GM12873 (cell line): ENCODE results near the gene TMEM273.

ENCODE experiments used
- TF ChIP-seq, protein P1 (sequence below): IDR thresholded peaks from 2 replicates; pipeline ENCODE4 v1.5.1; 2012; ENCODE audit warnings: low read depth, mild to moderate bottlenecking, moderate library complexity, low read length, control low read depth; ENCODE audit not compliant: insufficient read depth; ENCODE audit errors: missing control alignments

TMEM273 gene

GRCh38 chr10:49129376-49129775, 58.8 kb downstream of the TMEM273 start:
- TF ChIP-seq, protein P1, sequence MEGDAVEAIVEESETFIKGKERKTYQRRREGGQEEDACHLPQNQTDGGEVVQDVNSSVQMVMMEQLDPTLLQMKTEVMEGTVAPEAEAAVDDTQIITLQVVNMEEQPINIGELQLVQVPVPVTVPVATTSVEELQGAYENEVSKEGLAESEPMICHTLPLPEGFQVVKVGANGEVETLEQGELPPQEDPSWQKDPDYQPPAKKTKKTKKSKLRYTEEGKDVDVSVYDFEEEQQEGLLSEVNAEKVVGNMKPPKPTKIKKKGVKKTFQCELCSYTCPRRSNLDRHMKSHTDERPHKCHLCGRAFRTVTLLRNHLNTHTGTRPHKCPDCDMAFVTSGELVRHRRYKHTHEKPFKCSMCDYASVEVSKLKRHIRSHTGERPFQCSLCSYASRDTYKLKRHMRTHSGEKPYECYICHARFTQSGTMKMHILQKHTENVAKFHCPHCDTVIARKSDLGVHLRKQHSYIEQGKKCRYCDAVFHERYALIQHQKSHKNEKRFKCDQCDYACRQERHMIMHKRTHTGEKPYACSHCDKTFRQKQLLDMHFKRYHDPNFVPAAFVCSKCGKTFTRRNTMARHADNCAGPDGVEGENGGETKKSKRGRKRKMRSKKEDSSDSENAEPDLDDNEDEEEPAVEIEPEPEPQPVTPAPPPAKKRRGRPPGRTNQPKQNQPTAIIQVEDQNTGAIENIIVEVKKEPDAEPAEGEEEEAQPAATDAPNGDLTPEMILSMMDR = no peak

- TF ChIP-seq, protein P1 = no peak
These were observed 59.3 kb downstream of the TMEM273 start for GRCh38 chr10:49128854-49129253.

DNA sequence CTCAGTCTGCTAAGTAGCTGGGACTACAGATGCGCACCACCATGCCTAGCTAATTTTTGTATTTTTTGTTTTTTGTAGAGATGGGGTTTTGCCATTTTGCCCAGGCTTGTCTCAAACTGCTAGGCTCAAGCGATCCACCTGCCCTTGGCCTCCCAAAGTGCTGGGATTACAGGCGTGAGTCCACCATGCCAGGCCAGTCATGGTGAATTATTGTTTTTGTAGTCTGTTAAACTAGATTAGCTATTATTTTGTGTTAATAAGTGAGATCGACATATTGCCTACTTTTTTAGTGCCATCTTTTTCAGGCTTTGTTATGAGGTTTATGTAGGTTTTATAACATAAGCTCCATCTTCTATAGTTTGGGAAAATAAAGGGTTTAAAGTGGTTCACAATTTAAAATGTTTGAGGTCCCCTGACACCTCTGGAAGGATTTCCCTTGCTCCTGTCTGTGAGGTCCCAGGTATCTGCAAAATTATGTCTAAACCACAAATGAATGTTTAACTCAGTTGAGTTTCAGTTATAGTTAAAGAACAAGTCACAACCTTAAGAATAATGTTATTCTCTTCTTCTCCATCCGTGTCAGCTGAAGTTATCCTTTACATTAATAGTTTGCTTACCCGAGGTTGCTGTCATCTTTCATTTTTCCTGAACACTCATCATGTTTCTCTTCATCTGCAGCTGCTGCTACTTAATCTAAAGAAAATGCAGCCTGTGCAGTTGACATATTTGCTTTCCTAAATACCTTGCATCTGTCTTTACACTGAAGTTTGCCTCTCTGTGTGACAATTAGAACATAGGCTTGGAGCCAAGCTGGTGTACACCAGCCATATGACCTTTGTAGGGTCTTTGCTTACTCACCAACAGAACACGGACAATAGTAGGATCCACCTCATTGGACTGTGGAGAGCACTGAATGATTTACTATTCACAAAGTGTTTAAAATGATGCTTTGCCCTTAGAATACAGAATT, 63.9 kb downstream of the TMEM273 start:
- TF ChIP-seq, protein P1 = no peak

DNA sequence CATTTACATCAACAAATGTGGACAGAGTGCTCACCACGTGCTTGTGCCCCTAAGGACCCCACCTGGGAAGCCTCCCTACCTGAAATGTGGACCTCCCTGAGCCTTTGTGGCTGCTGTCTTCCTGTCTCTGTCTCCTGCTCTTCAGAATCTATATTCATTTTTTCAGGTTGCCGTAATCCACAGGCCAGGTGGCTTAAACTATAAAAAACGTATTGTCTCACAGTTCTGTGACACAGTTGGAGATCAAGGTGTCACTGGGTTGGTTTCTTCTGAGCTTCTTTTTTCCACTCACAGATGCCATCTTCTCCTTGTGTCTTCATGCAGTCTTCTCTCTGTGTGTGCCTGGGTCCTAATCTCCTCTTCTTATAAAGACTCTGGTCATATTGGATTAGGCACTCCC, 67.3 kb downstream of the TMEM273 start:
- TF ChIP-seq, protein P1 = no peak

- TF ChIP-seq, protein P1 = no peak
These were observed 68.4 kb downstream of the TMEM273 start for GRCh38 chr10:49119746-49120145.

- TF ChIP-seq, protein P1 = no peak
These were observed 69.6 kb downstream of the TMEM273 start for GRCh38 chr10:49118430-49119074.

DNA sequence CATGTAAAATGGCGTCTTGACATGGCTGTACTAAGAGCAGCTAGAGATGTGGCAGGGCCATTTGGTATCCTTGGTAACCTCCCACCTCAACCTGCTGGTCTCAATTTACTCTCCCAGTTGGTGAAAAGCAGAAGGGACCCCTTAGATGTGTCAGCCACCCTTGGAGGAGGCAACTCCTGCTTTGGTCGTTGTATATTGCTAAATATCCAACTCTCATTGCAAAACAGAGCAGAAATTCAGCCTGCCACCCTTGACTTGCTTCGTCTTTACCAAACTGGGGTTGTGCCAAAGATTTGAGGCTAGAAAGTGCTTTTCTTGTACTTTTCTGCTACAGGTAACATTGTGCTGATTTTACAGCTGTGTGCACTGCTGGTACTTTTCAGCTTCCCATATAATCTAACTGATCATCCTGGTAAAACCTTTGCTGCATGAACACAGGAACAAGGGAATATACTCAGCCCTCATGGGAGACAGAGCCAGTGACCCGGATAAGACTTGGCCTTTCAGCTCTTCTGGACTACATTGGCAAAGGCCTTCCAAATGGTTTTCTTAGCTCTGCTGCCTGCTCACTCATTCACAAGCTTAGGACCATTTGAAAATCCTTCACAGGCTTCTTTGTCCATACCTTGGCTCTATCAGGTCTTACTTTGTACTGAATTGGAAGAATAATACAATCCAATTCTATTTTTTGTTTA, 70.7 kb downstream of the TMEM273 start:
- TF ChIP-seq, protein P1 = no peak
